Keratinocyte (primary cell): ENCODE measurements around the gene PAPOLA. TPM values are rescaled to one million over a fixed set of nuclear protein-coding genes. Genes with fewer than 3 reads are reported as not detected.

Experiments used
- DNase-seq: peaks from one replicate; pipeline ENCODE4 v3.0.0-alpha.2; 2011; ENCODE audit warnings: low read depth, missing footprints, low spot score
- FAIRE-seq: peaks from 2 replicates; lab custom pipeline; 2011; peaks lifted over from hg19 to GRCh38; lab: Jason Lieb, UNC
- H2AFZ ChIP-seq: 2 replicates; pipeline ENCODE4 v1.6.0; 2012; ENCODE audit warnings: low read length, control low read depth, inconsistent platforms; ENCODE audit not compliant: control insufficient read depth
- H3K27ac ChIP-seq: 2 replicates; pipeline ENCODE4 v1.5.1; 2011; ENCODE audit warnings: low read length; ENCODE audit not compliant: control insufficient read depth, insufficient read depth
- H3K27me3 ChIP-seq: 3 replicates; pipeline ENCODE4 v1.6.0; 2011; ENCODE audit warnings: low read length; ENCODE audit not compliant: control insufficient read depth, insufficient read depth; ENCODE audit errors: extremely low read depth
- H3K36me3 ChIP-seq, 2 experiments: 2 replicates in 1 of 2; 3 replicates in 1 of 2; pipeline ENCODE4 v1.5.1; 2011; ENCODE audit warnings: low read length in 2 of 2, mild to moderate bottlenecking in 1 of 2; ENCODE audit not compliant: control insufficient read depth in 2 of 2, insufficient read depth in 2 of 2; ENCODE audit errors: extremely low read depth in 1 of 2
- H3K4me1 ChIP-seq: 3 replicates; pipeline ENCODE4 v1.5.1; 2011; ENCODE audit warnings: low read length; ENCODE audit not compliant: control insufficient read depth, insufficient read depth; ENCODE audit errors: extremely low read depth
- H3K4me2 ChIP-seq: 3 replicates; pipeline ENCODE4 v1.6.0; 2011; ENCODE audit warnings: low read depth, low read length; ENCODE audit not compliant: control insufficient read depth, insufficient read depth; ENCODE audit errors: extremely low read depth
- H3K4me3 ChIP-seq, 3 experiments: fragments of 200-600 bp in 1 of 3; sonication (generic) in 1 of 3; 2 replicates in 2 of 3; 3 replicates in 1 of 3; pipeline ENCODE4 v1.5.1; 2011 to 2016; ENCODE audit warnings: low read length in 3 of 3, mild to moderate bottlenecking in 3 of 3, control low read depth in 2 of 3, inconsistent platforms in 1 of 3, low read depth in 1 of 3, mixed read lengths in 1 of 3, mixed run types in 1 of 3, moderate library complexity in 1 of 3; ENCODE audit not compliant: control insufficient read depth in 2 of 3, insufficient read depth in 2 of 3; ENCODE audit errors: extremely low read depth in 1 of 3
- H3K79me2 ChIP-seq: 2 replicates; pipeline ENCODE4 v1.6.0; 2012; ENCODE audit warnings: low read length; ENCODE audit not compliant: control insufficient read depth, insufficient read depth
- H3K9ac ChIP-seq: 3 replicates; pipeline ENCODE4 v1.6.0; 2011; ENCODE audit warnings: low read length; ENCODE audit not compliant: control insufficient read depth, insufficient read depth; ENCODE audit errors: extremely low read depth
- H3K9me1 ChIP-seq: 3 replicates; pipeline ENCODE4 v1.6.0; 2011; ENCODE audit warnings: low read length; ENCODE audit not compliant: control insufficient read depth, insufficient read depth; ENCODE audit errors: extremely low read depth
- H3K9me3 ChIP-seq: 2 replicates; pipeline ENCODE4 v1.5.1; 2012; ENCODE audit warnings: low read depth, low read length; ENCODE audit not compliant: control insufficient read depth
- H4K20me1 ChIP-seq: 3 replicates; pipeline ENCODE4 v1.6.0; 2011; ENCODE audit warnings: low read length; ENCODE audit not compliant: control insufficient read depth, insufficient read depth; ENCODE audit errors: extremely low read depth
- EZH2 ChIP-seq: IDR thresholded peaks from one replicate; pipeline ENCODE4 v1.6.1; 2012; ENCODE audit warnings: inconsistent platforms, mild to moderate bottlenecking, low read length, moderate library complexity
- dilution Hi-C: fragments of 300-500 bp; cut with MboI; formaldehyde crosslinking; loops from one replicate; pipeline ENCODE4 v1.7.0; 2020; ENCODE audit warnings: low sequenced_read_pairs; ENCODE audit not compliant: extremely low pct_ligation_motif_present
- polyA plus RNA-seq, 5 experiments: library from polyadenylated mRNA; depleted of rRNA in 3 of 5; stranded (reverse) in 3 of 5; stranded (forward) in 1 of 5; unstranded in 1 of 5; fragments of >200 nt; gene quantifications; 1 replicate in 1 of 5; 2 replicates in 3 of 5; 3 replicates in 1 of 5; pipeline versions ENCODE4 v1.2.1 to v1.2.3, GENCODE V29; 2011 to 2012; ENCODE audit warnings: missing spikeins in 2 of 5, low read depth in 1 of 5, low replicate concordance in 1 of 5
- TF ChIP-seq, protein P1 (sequence below), 3 experiments: IDR thresholded peaks in 1 of 3; conservative IDR thresholded peaks in 1 of 3; optimal IDR thresholded peaks in 1 of 3; 2 replicates in 2 of 3; 3 replicates in 1 of 3; pipeline versions ENCODE3 to v1.5.1; 2011; ENCODE audit warnings: low read length in 3 of 3, mild to moderate bottlenecking in 3 of 3, moderate library complexity in 2 of 3, control low read depth in 1 of 3, inconsistent platforms in 1 of 3; ENCODE audit not compliant: insufficient read depth in 2 of 3; ENCODE audit errors: extremely low read depth in 1 of 3

The PAPOLA gene
- polyA plus RNA-seq, 1 donor (not counting 4 experiments of a cell fraction or from before 2014, with no cell fraction given) = 154 TPM

DNA sequence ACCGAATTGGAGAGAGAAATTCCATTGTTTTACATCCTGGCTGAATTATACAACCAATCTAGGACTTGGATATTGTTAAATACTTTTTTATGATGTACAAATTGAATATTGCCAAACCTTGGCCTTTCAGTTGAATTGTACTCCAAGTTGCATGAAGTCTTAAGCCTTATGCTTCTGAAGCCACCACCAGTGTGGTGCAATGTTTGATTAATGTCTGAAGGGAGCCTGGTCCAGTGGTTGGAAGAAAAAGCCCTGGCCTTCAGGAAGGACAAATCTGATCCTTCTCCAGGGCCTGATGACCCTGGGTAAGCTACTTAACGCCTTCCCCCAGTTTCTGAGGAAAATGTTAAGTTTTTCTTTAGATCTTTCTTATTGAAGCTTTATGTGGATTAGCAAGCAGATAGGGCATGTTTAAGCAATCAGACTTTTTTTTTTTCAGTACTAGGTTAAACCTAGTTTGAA, 72.0 kb downstream of the PAPOLA start:
- DNase-seq = no peak
- no peak overlapping the region for H3K27ac ChIP-seq
- no peaks in the 10 kb centered on the region for H3K36me3 ChIP-seq
- H2AFZ ChIP-seq = no peak overlapping the region
- no peak overlapping the region for H3K4me2 ChIP-seq
- no peak overlapping the region for H3K4me3 ChIP-seq
- dilution Hi-C loops = no loop called here
- peaks cover 13% of the 10 kb centered on the region for H3K4me1 ChIP-seq
- no peaks in the 10 kb centered on the region for H3K9me3 ChIP-seq
- H3K9ac ChIP-seq = no peak overlapping the region
- no peaks in the 10 kb centered on the region for H3K79me2 ChIP-seq
- FAIRE-seq = peak; percentile 9
- TF ChIP-seq, protein P1, sequence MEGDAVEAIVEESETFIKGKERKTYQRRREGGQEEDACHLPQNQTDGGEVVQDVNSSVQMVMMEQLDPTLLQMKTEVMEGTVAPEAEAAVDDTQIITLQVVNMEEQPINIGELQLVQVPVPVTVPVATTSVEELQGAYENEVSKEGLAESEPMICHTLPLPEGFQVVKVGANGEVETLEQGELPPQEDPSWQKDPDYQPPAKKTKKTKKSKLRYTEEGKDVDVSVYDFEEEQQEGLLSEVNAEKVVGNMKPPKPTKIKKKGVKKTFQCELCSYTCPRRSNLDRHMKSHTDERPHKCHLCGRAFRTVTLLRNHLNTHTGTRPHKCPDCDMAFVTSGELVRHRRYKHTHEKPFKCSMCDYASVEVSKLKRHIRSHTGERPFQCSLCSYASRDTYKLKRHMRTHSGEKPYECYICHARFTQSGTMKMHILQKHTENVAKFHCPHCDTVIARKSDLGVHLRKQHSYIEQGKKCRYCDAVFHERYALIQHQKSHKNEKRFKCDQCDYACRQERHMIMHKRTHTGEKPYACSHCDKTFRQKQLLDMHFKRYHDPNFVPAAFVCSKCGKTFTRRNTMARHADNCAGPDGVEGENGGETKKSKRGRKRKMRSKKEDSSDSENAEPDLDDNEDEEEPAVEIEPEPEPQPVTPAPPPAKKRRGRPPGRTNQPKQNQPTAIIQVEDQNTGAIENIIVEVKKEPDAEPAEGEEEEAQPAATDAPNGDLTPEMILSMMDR (optimal IDR thresholded peaks at IDR 0.05 in 1 of 3, IDR thresholded peaks at IDR 0.05 in 1 of 3, conservative IDR thresholded peaks at IDR 0.05 in 1 of 3; ENCODE audit: extremely low read depth in 1 of 3, insufficient read depth in 2 of 3, low read length in 3 of 3) = no peak
- TF ChIP-seq EZH2 = no peak
- no peaks in the 10 kb centered on the region for H4K20me1 ChIP-seq
- no peaks in the 10 kb centered on the region for H3K27me3 ChIP-seq
- H3K9me1 ChIP-seq = no peaks in the 10 kb centered on the region

DNA sequence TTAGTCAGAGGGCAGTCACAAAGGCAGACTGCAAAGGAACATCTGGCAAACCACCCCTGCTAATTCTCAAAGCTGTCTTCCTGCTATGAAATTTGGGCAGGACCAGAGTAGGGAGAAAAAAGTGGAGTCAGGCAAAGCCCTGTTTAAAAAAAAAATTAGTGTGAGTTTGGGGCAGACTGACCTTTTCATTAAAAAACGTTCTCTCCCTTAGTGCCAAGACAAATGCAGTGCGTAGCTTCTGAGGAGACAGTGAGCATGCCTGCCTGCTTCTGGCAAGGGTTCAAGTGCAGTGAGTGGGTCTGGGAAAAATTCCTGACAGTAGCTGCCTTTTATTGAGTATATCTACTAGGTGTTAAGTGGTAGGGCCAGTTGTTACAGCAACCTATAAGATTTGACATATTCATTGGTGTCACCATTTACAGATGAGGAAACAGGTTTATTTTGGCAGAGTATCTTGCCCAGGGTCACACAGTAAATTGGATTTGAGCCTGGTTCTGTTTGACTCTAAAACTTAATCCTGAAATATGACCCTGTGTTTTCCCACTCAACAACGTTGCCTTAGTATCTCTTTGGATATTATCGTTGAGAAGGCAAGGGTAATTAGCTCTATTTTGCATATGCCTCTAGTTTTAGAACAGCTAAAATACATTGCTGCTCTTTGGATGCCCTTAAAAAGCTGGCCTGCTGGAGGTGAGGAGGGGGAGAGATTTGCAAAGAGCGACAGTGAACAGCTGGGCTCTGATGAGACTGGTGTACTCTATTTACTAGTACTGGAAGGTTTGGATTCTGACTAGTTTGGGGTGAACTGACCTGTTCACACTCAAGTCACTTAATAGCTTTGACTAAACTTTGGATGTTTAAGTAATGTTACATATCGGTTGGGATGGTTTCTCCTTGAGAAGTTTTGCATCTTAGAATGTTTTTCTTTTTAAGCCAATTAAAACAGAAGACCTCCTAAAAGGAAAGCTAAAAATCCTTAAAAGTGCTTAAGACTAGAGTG, 72.8 kb downstream of the PAPOLA start:
- Histone ChIP-seq H4K20me1 (no peaks in the 10 kb centered on the region), H3K9me3 (no peaks in the 10 kb centered on the region), H3K27me3 (no peaks in the 10 kb centered on the region), H2AFZ (no peak overlapping the region), H3K4me1 (peaks cover 13% of the 10 kb centered on the region), H3K36me3 (no peaks in the 10 kb centered on the region), H3K4me3 (no peak overlapping the region), H3K79me2 (no peaks in the 10 kb centered on the region), H3K4me2 (peak overlapping the region; percentile 30), H3K9me1 (no peaks in the 10 kb centered on the region), H3K27ac (no peak overlapping the region), H3K9ac (no peak overlapping the region)
- FAIRE-seq = peak; percentile 29
- TF ChIP-seq, protein P1 (optimal IDR thresholded peaks at IDR 0.05 in 1 of 3, IDR thresholded peaks at IDR 0.05 in 1 of 3, conservative IDR thresholded peaks at IDR 0.05 in 1 of 3; ENCODE audit: extremely low read depth in 1 of 3, insufficient read depth in 2 of 3, low read length in 3 of 3) = no peak
- TF ChIP-seq EZH2 = no peak
- dilution Hi-C loops = no loop called here
- no peak for DNase-seq
